ENCODE measurements around the gene LRFN2. TPM values are rescaled to one million over a fixed set of nuclear protein-coding genes. Genes with fewer than 3 reads are reported as not detected.
A peak's percentile ranks its signal among the peaks of the same experiment; 100 is the strongest.

Gene LRFN2
- total RNA-seq, 6 donors from 2014 or later, result 0.06 to 0.20 TPM; not detected in 4

DNA sequence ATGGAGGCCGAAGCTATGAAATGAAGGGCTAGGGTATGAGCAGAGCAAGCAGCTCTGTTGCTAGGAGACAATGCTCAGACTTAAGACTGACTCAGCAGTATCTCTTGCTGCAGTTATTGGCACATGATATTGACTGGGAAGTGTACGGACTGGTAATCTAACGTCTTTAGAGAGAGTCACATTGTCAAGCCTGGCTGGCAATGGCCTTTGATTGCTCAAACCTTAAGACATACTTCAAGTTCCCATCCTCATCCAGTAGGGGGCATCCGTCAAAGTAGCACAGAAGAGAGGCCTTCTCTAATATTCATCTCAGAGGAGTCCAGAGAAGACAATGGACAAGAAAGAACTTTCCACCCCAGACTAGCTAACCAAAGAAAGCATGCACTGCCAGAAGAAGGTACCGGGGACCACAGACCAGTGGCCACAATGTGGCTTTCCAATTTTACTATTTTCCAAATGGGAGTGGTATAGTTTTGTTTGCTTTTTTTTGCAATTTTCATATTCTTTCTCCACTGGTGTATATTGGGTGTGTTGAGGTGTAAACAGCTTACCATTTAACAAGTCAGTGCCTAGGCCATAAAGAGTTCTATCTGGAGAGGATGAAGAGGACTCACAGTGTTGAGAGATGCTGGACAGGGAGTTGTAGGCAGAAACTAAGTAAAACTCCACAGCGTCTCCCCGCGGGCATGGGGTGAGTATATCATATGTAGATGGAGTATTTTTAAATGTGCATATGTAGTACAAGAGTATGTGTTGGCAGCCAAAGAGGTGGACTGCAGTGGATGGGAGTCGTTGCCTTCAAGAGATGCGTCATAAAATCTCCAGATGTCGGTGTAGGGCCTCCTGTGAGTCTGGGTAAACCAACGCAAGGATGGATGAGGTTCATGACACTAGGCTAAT, 36.7 kb downstream of the LRFN2 start:
- H3K4me1 ChIP-seq, result no peaks in the 10 kb centered on the region
- WGBS, 2 donors, result 78 to 81% methylated on average over 12 of the region's 12 CpGs
- H3K9me3 ChIP-seq, result no peaks in the 10 kb centered on the region
- no peaks in the 10 kb centered on the region for H3K27me3 ChIP-seq
- no peaks in the 10 kb centered on the region for H3K36me3 ChIP-seq
- H3K4me3 ChIP-seq, result no peak overlapping the region
- no peak overlapping the region for H3K27ac ChIP-seq
- TF ChIP-seq POLR2A (IDR thresholded peaks at IDR 0.05) (no peak), POLR2AphosphoS5 (IDR thresholded peaks at IDR 0.05) (no peak), EP300 (IDR thresholded peaks at IDR 0.05) (no peak)
- TF ChIP-seq, protein P1, sequence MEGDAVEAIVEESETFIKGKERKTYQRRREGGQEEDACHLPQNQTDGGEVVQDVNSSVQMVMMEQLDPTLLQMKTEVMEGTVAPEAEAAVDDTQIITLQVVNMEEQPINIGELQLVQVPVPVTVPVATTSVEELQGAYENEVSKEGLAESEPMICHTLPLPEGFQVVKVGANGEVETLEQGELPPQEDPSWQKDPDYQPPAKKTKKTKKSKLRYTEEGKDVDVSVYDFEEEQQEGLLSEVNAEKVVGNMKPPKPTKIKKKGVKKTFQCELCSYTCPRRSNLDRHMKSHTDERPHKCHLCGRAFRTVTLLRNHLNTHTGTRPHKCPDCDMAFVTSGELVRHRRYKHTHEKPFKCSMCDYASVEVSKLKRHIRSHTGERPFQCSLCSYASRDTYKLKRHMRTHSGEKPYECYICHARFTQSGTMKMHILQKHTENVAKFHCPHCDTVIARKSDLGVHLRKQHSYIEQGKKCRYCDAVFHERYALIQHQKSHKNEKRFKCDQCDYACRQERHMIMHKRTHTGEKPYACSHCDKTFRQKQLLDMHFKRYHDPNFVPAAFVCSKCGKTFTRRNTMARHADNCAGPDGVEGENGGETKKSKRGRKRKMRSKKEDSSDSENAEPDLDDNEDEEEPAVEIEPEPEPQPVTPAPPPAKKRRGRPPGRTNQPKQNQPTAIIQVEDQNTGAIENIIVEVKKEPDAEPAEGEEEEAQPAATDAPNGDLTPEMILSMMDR (IDR thresholded peaks at IDR 0.05), result peak in 5 of 6 experiments; percentile 20 to 52 (median 41)
- ATAC-seq (ENCODE audit: low FRiP score in 2 of 2), result peak in 1 of 2 donors; percentile 62
- DNase-seq, result no peak

DNA sequence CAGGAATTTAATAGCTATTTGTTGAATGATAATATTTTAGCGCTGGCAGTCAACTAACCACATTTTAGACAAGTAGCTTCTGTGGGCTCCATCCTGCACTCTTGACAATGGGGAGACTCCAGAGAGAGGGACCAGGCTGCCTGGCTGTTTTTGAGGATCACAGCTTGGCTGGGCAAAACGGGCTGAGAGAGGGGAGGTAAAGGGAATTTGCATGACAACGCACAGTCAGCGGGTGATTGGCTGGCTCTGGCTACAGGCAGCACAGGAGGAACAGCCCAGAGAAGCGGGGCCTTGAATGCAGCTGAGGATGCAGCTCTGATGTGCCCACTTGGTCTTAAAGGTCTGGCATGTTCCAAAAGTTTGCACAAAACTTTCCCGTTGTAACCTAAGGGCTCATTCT, 41.2 kb downstream of the LRFN2 start:
- 55 to 67% methylated on average over 5 to 6 of the region's 6 CpGs for WGBS, 2 donors

DNA sequence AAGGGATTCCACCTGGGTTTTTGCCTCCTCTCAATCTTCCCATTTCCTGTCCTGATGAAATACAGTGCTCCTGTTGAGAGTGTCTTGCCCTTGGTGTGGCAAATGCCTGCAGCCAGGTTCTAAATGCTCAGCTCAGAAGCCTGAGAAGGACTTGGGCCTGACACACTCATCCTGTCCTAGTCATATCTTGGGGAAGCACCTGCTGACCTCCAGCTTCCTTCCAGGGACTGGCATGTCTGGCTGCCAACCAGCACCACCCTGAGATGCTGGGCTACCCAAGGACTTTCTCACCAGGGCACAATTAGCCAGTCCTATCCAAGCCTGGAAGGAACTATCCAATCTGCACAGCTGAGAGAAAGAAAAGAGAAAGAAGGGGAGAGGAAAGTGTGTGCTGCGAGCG, 43.4 kb downstream of the LRFN2 start:
- H3K4me1 ChIP-seq, result no peaks in the 10 kb centered on the region
- H3K36me3 ChIP-seq, result no peaks in the 10 kb centered on the region
- no peaks in the 10 kb centered on the region for H3K9me3 ChIP-seq
- H3K27ac ChIP-seq, result no peak overlapping the region
- no peak overlapping the region for H3K4me3 ChIP-seq
- no peak for DNase-seq
- no peak for TF ChIP-seq EP300 (IDR thresholded peaks at IDR 0.05)
- TF ChIP-seq, protein P1 (IDR thresholded peaks at IDR 0.05), result no peak
- no peak for TF ChIP-seq POLR2A (IDR thresholded peaks at IDR 0.05)
- TF ChIP-seq POLR2AphosphoS5 (IDR thresholded peaks at IDR 0.05), result no peak
- no peak for ATAC-seq (ENCODE audit: low FRiP score in 2 of 2)
- H3K27me3 ChIP-seq, result no peaks in the 10 kb centered on the region
- WGBS, 2 donors, result 71 to 78% methylated on average over 2 of the region's 2 CpGs

More for the DNA sequence above, 41.2 kb downstream of the LRFN2 start:
- no peak overlapping the region for H3K4me3 ChIP-seq
- DNase-seq (no peak), ATAC-seq (ENCODE audit: low FRiP score in 2 of 2) (no peak)
- TF ChIP-seq EP300 (IDR thresholded peaks at IDR 0.05) (no peak), POLR2AphosphoS5 (IDR thresholded peaks at IDR 0.05) (no peak), POLR2A (IDR thresholded peaks at IDR 0.05) (no peak)
- TF ChIP-seq, protein P1 (IDR thresholded peaks at IDR 0.05), result no peak
- H3K36me3 ChIP-seq, result no peaks in the 10 kb centered on the region
- no peaks in the 10 kb centered on the region for H3K4me1 ChIP-seq
- no peaks in the 10 kb centered on the region for H3K9me3 ChIP-seq
- no peak overlapping the region for H3K27ac ChIP-seq
- no peaks in the 10 kb centered on the region for H3K27me3 ChIP-seq

DNA sequence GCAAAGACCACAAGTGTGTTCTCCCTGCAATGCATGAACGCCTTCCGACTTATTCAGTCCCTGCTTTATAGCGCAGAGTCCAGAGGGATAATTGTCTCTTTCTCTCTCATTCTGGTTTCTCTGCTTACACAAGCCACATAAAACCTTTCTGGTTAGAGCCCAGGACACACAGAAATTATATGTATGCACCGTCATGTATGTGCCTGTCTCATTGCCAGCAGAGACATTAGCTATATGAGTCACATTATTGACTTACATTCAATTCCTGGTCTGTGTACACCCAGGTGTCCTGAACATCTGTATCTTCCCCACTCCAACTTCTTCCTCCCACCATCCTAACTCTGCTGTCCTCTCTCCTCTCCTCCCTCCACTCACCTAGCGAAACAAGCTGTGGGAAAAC, 44.0 kb downstream of the LRFN2 start:
- no peaks in the 10 kb centered on the region for H3K36me3 ChIP-seq
- H3K4me3 ChIP-seq, result no peak overlapping the region
- DNase-seq, result no peak
- no peaks in the 10 kb centered on the region for H3K4me1 ChIP-seq
- no peaks in the 10 kb centered on the region for H3K9me3 ChIP-seq
- no peaks in the 10 kb centered on the region for H3K27me3 ChIP-seq
- no peak overlapping the region for H3K27ac ChIP-seq
- 74 to 84% methylated on average over 5 of the region's 5 CpGs for WGBS, 2 donors
- TF ChIP-seq, protein P1 (IDR thresholded peaks at IDR 0.05), result no peak
- TF ChIP-seq POLR2AphosphoS5 (IDR thresholded peaks at IDR 0.05) (no peak), EP300 (IDR thresholded peaks at IDR 0.05) (no peak), POLR2A (IDR thresholded peaks at IDR 0.05) (no peak)
- ATAC-seq (ENCODE audit: low FRiP score in 2 of 2), result no peak
